UCSD-AML1 (cell line): ENCODE data around the gene MRPL44.
"Not testable (repeated sequence)": the region's sequence is repeated elsewhere in the genome, so short reads cannot be mapped to it uniquely, and the experiment has no call there.

ENCODE experiments used
- DNase-seq: peaks from one replicate; lab custom pipeline; 2025; ENCODE audit not compliant: unreplicated experiment; lab: John Stamatoyannopoulos, UW

Gene MRPL44

DNA sequence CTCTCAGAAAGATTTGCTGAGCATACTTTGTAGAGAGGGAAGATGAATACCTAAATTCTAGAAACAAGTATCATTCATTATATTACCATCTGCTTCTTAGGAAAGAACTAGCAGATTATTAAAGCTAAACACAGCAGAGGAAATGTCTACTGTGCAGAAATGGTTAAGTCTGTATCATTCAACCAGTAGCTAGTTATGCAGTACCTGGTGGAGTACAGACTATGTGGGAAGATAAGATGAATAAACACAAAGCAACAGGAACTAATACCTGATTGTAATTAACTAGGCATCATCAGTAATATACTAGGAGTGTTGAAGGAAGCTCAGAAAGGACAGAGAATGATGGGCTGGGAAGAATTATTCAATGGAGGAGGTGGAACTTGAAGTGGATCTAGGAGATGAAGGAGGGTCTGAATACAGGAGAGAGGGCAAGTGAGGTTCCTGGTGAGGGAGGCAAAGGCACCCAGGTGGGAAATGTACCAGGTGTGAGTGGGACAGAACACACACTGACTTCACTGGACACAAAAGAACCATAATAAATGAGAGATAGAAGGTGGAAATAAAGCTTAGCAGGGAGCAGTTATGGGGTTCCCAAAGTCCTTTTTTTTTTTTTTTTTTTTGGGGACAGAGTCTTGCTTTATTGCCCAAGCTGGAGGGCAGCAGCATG is 21.7 kb upstream of the MRPL44 start:
- DNase-seq: no peak

GRCh38 chr2:223936862-223937326 is 20.4 kb upstream of the MRPL44 start:
- DNase-seq: no peak

GRCh38 chr2:223937535-223937934 is 19.7 kb upstream of the MRPL44 start:
- no peak for DNase-seq

- DNase-seq: not testable (repeated sequence)
Measured at GRCh38 chr2:223939438-223939837, 17.8 kb upstream of the MRPL44 start.

- DNase-seq: no peak
Measured at GRCh38 chr2:223941579-223942277, 15.5 kb upstream of the MRPL44 start.

DNA sequence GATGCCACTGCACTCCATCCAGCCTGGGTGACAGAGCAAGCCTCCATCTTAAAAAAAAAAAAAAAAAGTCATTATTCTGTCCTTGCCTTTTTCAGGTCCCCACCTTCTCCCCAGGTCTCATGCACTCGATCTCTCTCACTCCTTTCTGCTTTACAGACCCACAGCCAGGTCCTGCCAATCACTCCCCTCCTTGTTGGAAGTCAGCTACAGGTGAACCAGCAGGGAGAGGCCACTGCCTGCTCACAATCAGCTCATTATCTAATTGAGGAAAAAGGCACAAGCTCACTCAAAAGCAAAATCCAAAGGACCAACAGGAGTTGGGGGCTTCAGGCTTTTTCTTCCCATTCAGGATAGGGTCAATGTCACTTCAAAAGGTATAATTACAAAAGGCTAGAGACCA is 14.1 kb upstream of the MRPL44 start:
- no peak for DNase-seq

DNA sequence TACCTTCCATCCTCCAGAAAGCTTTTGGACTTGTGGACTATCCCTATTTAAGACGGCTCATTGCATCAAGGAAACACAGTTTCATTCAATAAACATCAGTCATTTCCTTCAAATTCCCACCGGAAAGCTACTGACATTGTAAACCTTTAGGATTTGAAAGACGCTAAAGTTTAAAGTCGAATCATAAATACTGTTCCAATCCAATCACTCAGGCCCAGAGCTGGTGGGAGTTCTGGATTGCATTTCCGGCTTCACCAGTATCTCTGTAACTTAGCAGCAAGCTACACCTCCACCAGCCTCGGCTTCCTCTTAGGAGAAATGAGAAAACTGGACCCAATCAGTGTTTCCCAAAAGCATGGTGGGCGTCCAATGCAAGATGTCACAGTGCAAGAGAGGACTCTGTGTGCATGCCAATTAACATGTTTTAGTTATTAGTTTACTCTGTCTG is 13.7 kb upstream of the MRPL44 start:
- DNase-seq: no peak

DNA sequence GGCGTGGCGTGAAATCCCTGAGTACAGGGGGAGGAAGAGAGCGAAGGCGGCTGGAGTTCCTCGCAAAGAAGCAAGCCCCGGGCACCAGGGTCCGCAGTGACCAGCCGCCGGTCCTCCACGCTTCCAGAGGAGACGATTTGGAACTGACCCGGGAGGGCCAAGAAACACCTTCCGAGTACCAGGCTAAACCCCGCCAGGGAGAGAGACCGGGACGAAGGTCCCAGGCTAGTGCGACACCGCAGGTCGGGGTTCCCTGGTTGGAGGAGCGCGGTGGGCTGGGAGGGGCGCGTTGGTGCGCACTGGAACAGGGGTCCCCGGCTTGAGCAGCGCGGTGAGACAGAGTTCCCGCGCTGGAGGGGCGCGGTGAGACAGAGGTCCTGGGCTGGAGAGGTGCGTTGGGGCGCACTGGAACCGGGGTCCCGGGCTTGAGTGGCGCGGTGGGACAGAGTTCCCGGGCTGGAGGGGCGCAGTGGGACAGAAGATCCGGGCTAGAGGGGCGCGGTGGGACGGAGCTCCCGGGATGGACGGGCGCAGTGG is 13.0 kb upstream of the MRPL44 start:
- DNase-seq: peak; percentile 47

GRCh38 chr2:223944703-223945531 is 12.3 kb upstream of the MRPL44 start, which contains the start of gene WDFY1:
TSS of gene WDFY1 (minus strand) at chr2:223945335. CDS start at chr2:223945284, 51 bp downstream.
- DNase-seq: peak; percentile 90

- no peak for DNase-seq
Measured at GRCh38 chr2:223945755-223946154, 11.5 kb upstream of the MRPL44 start.

DNA sequence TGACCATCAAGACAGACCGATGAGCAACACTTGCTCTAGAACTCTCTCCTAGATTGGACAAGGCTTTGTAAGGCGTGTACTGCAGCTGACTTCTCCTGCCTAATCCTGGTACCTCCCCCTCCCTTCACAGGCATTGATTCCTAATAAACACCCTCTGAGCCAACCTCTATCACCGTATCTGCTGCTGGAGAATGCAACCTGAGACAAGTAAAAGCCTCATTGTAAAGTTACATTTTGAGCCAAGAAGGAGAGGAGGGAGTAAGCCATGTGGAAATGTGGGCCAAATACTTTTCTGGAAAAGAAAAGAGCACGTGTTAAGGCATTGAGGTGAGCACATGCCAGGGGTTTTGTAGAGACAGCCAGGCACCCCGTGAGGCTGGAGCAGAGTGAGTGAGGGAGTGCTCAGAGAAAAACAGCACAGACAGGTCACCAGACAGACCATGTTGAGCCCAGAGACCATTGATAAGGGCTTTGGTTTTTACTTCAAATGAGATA is 9.5 kb upstream of the MRPL44 start:
- no peak for DNase-seq

DNA sequence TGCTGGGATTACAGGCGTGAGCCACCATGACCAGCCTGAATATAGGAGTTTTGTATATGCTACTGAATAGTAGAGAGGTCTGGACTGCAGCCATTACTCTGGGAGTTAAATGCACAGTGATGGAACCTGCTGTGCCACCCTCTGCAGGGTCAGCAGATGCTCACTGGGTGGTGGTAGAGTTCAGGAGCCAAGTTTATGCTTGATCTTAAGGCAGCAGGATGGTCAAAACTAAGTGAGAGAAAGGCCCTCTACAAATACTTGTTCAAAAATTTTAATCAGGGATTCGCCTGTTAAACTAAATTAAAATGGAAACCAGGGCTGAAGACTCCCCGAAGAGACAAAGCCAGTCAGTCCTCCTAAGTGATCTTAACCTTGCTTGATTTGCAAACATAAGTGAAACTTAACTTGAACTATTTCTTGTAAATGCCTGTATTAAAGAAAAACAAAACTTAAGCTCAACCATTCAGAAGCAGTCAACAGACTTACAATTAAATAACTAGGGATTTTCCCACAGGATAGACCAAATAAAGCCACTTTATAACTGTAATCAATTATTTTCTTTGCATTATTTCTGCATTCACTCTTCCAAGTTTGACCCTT is 7.9 kb upstream of the MRPL44 start:
- peak; percentile 20 for DNase-seq

DNA sequence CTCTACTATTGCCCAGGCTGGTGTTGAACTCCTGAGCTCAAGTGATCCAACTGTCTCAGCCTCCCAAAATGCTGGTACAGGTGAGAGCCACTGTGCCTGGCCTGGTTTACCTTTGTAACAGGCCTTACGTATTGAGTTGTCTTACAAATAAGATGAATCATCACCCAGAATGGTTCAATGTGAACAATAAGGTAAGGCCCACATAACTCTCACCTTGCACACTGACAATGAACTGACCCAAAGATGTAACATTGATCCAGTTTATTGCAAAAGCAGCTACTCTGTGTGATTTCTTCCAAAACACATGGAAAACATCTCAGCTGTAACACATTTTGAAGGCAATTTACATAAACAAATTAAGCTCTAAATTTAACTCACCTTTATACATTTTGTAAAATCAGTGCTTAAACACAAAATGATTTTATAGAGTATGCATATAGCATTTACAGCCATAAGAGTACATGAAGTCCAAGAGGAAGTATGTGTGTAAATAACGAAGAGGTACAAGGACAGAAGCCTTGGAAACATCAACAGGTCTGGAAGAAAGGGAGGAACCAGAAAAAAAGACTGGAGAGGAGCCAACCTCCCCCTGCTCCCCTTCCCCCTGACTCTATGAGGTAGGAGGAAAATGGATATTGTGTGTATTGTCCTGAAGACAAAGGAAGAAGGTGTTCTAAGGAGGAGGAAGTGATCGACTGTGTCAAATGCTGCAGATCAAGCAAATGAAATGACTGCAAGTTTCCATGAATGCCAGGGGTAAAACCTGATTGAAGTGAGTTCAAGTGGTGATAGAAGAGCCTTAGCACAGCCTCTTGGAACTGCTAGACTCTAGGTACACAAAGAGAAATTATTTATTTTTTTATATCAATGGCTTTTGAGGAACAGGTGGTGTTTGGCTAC is 6.6 kb upstream of the MRPL44 start:
- DNase-seq: no peak

GRCh38 chr2:223952280-223952968 is 4.8 kb upstream of the MRPL44 start:
- DNase-seq: no peak

DNA sequence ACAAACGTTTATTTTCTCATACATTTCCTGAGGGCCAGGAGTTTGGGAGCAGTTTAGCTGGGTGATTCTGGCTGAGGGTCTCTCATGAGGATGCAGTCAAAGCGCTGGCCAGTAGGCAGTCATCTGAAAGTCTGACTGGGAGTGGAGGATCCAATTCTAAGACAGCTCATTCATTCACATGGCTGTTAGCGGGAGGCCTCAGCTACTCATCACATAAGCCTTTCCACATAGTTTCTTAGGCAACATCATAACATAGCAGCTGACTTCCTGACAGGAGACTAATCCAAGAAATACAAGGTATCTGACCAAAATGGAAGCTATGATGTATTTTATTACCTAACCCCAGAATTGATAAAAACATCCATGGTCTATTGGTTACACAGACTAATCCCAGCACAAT is 2.9 kb upstream of the MRPL44 start:
- DNase-seq: no peak

DNA sequence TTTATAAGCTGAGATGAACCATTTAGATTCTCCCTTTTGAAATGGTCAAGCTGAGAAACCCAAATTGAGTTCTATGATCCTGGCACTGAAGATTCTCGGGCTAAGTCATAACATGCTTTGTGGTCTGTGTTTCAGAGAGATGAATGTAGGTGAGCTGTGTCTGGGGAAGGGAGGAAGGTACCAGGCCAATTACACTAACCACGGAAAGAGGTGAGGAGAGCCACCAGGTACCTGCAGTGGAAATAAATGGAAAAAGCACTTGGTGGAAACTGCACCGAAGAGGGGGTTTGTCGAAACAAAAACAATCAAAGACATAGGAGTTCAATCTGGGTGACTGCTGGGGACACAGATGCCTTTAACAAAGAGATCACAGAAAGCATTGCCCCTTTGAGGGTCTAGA is 963 bp upstream of the MRPL44 start:
- DNase-seq: no peak

GRCh38 chr2:223959688-223960087 is 2.4 kb downstream of the MRPL44 start:
- no peak for DNase-seq

- no peak for DNase-seq
Measured at GRCh38 chr2:223967981-223968380, 10.7 kb downstream of the MRPL44 start.

DNA sequence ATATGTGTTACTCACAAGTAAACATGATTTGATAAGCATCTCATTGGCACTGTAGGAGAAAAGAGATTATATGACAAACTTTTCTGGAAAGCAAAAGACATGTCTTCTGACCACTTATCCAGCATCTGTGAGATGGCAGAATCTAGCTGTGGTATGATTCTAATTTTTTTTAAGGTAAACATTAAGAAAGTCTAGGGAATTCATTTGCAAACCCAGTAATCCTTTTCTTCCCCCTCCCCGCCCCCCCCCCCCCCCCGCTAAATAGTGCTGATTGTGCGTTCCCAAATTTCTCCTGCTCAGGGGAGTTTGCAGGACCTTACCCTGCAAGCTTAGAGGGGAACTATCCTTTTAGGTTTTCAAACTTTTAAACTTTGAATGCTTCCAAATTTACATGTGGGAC is 12.1 kb downstream of the MRPL44 start:
- DNase-seq: no peak
